Activated CD4-positive, alpha-beta T cell treated with anti-CD3 and anti-CD28 coated beads, Interleukin-2, amount 50 U/mL, for 1 hour (primary cell): ENCODE measurements around the gene APEH.
A peak's percentile ranks its signal among the peaks of the same experiment; 100 is the strongest.
"Not testable (repeated sequence)": the region's sequence is repeated elsewhere in the genome, so short reads cannot be mapped to it uniquely, and the experiment has no call there.

Experiments
- DNase-seq: peaks from one replicate; pipeline ENCODE4 v3.0.0-alpha.2; 2020

The APEH gene

DNA sequence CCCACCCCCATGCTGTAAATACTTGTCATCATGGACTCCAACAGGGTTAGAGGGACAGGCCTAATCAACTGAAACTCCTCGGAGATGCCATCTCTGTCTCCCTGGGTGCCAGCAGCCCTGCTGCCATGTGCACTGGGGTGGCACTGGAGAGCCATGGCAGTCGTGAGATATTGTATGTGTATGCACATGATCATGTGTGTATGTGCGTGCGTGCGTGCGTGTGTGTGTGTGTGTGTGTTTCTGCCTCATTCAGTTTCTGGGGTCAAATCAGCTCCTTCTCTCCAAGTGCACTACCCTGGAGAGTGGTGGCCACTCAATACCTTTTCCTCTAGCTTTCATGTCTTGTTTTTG, 3.2 kb upstream of the APEH start:
- no peak for DNase-seq

DNA sequence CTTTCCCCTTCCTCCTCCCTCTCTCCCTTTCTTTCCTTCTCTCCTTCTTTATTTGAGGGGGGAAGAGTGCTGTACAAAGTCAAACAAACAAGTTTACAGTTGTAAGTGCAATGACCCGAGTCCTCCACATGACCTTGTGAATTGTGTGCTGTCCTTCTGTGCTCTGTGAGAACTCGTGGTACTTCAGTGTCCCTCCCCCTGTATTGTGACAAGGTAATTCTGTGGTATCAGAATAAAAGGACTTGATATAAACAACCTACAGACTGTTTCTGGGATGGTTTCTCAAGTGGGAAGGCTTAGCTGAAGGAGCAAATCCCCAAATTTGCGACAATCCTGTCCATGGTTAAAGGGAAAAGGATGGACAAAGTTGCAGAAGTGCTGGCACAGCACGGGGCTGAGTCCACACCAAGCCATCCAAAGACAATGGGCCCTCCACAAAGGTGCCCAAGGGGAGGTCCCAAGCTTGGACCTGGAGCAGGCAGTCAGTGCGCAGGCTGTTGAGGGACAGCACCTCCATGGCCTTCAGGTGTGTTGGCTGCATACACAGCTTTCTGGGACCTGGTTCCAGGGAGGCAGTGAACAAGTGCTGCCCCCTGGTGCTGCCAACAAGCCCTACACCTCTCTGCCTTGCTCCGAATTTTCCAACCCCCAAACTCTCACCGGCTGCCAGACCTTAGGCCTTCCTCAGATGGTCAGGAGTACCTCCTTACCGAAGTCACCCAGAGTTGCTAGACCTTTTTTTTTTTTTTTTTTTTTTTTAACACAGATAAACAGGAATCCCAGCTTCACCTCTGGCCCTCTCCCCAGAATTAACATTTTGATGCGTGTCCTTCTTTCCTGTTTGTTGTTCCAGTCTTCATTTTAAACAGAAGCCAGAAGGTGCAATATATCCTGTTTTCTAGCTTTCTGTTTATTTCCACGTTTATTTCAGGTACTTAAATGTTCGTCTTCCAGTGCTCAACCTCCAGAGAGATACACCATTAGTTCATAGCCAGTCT, 2.6 kb upstream of the APEH start:
- peak; percentile 70 for DNase-seq

DNA sequence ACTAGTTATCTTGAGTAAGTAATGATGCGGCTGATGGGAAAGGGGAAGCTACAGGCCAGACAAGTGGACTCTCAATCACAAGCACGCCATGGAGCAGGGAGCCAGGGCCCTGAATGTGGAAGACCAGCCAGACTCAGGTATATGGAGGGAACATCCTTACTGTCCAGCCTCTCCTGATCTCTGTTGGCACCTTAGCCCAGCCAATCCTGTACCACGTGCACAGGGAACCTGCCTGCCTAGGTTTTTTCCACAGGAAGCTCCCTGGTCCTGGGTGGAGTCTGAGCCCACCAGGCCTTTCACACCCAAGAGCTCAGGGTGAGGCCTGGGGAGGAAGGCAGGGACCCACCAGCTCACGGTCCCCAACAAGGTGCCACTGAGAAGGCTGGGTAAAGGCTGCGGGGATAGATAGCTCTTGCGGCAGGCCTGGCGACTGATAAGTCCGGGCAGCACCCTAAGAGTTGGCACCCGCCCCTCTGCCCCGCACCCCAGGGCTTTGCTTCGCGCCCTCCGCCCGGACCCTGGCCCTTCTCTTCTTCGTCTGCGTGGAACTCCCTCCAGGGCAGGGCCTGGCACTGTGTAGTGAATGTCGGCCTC, 933 bp upstream of the APEH start:
- no peak for DNase-seq

DNA sequence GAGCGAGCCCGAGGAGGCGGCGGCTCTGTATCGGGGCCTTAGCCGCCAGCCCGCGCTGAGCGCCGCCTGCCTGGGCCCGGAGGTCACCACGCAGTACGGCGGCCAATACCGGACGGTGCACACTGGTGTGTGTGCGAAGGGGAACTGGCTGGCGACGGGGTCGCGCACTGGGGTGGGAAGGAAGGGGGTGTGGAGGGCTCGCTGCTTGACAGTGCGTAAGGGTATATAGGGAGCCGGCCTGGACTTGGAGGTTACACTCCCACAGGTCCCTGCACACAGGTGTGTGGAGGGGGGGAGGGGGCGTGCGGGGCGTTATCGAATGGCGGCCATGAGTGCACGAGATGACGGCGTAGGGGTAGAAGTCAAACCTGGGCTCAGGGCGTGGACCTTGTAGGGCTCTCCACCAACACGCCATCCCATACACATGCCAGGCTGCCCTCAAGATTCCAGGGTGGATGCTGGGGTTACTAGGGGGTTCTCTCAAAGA, 389 bp downstream of the APEH start:
- DNase-seq, result peak; percentile 27

DNA sequence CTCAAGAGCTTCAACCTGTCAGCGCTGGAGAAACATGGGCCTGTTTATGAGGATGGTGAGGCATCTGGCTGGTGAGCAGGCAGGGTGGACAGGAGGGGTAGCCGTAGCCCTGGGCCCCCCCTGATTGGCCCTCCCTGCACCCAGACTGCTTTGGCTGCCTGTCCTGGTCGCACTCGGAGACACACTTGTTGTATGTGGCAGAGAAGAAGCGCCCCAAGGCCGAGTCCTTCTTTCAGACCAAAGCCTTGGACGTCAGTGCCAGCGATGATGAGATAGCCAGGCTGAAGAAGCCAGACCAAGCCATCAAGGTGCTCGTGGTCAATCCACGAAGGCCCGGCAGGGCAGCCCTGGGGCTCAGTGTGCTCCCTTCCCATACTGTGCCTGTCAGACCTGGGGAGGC, 1.8 kb downstream of the APEH start:
- DNase-seq, result no peak

DNA sequence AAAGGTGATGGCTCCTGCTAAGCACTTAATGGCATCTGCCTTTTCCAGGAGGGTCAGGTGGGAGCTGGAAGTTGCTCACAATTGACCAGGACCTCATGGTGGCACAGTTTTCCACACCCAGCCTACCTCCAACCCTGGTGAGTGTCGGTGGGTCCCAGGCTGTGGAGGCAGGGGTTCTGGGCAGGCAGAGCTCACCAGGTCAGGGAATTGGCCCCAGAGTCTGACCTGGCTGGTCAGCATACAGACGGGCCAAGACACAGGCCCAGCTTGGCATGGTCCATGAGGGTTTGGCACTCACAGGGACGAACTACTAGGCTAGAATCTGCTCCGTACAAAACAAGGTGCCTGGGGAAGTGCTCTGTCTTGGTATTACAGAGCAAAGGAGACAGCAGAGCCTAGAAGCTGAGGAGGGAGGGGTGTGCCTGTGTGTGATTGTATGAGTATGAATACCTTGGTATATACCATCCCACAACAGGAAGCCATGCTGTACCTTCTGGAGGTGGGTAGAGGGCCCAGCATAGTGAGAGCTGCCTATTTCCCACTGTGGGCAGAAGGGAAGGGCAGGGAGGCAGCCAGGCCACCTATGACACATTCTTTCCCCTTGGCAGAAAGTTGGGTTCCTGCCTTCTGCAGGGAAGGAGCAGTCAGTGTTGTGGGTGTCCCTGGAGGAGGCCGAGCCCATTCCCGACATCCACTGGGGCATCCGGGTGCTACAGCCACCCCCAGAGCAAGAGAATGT, 6.5 kb downstream of the APEH start:
- DNase-seq, result no peak

DNA sequence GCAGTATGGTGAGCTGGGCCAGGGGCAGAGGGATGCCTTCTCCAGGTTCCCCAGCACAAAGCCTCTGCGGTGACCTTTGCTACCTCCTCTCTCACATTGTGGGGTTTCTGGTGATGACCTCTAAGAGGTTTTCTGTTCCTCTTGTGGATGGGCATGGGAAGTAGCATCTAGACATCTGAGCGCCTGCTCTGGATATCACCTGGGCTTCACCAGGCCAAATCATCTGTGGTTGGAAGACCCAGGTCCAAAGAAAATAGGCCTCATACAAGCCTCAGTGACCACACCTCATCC, 7.0 kb downstream of the APEH start:
- DNase-seq, result no peak

DNA sequence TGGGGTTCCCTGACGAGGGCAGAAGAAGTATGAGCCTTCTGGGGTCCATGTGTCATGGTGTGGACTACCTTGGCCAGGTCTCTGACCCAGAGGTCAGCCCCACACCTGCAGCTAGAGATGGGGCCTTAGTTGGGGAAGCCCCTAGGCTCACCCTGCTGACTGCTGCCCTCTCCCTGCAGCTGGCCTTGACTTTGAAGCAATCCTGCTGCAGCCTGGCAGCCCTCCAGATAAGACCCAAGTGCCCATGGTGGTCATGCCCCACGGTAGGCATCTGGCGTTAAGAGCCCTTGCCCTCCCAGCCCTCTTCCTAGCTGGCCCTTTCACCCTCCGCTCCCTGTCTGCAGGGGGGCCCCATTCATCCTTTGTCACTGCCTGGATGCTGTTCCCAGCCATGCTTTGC, 7.4 kb downstream of the APEH start:
- no peak for DNase-seq

DNA sequence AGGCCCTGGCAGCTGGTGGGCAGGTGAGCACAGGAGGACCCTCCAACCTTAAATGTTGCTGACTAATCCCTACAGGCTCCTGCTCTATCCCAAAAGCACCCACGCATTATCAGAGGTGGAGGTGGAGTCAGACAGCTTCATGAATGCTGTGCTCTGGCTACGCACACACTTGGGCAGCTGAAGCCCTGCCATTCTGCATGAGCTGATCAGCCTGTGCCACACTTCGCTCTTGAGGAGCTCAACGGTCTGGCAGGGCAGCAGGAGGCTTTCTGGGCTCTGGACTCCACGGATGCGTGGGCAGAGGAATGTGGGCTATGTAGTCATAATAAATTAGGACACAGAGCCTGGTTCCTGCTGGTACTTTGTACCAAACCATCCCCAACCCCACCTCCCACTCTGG, 9.0 kb downstream of the APEH start:
- no peak for DNase-seq

DNA sequence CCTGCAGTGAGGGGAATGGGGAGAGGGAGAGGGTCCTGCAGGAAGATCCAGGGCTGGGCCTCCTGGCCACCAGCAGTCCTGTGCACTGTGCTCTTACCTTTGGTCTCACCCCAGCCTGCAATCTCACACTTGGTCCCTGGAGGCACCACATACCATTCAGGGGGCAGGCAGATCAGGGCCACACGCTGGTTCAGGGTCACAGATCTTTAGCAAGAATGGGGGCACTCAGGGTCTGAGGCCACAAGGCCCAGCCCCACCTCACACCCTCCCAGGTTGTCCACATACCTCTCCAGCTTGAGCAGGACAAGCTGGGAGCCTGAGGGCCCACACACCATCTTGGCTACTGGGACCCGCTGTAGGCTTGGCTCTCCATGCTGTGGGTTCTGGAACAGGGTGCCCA, 10.3 kb downstream of the APEH start:
- not testable (repeated sequence) for DNase-seq

DNA sequence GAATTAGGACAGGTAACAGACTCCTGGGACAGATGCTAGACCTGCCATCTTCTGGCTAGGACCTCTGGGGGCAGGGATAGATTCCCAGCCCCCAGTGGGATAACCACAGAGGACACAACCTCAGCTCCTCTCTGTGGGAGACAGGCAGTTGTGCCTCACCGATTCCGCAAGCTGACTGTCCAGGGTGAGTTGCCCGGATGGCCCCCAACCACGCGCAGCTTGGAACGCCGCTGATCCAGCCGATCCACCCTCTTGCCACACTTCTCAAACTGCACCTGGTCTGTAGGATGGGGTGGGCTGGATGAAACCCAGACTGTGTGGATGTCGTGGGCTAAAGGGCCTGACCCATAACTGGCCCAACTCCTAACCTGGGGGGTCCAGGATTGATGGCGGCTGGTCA, 11.0 kb downstream of the APEH start:
- DNase-seq, result not testable (repeated sequence)

DNA sequence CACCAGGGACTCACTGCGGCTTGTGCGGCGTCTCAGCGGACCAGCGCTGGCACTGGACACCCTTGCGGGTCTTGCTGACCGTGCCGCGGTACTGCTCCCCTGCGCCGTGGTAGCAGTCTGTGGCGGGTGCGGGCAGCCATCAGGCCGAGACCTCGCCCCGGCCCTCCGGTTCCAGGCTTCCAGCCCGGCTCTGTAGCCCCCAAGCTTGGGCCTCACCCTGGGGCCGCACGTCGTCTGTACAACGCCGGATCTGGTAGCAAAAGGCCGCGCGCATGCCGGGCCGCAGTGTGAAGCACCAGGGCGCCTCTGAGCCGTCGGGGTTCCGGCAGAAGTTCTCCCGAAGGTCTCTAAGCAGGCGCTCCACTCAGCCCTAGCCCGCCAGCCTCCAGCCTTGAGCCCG, 11.7 kb downstream of the APEH start:
- not testable (repeated sequence) for DNase-seq

DNA sequence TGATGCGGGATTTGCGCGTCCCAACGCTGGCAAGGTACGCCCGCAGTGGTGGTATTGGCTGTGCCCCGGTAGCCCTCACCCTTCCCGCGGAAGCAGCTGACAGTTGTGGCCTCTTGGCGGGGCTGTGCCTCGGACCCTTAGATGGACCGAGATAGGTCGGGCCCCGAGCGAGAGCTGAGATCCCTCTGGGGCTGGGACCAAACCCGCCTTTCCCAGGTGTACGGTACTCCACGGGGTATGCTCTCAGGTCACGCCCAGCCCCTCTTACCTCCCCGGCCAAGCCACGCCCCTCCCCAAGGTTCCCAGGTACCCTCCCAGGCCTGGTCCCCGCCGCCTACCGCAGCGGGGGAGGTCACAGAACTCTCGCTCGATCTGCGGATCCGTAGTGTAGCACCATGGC, 12.2 kb downstream of the APEH start:
- DNase-seq, result peak; percentile 32

DNA sequence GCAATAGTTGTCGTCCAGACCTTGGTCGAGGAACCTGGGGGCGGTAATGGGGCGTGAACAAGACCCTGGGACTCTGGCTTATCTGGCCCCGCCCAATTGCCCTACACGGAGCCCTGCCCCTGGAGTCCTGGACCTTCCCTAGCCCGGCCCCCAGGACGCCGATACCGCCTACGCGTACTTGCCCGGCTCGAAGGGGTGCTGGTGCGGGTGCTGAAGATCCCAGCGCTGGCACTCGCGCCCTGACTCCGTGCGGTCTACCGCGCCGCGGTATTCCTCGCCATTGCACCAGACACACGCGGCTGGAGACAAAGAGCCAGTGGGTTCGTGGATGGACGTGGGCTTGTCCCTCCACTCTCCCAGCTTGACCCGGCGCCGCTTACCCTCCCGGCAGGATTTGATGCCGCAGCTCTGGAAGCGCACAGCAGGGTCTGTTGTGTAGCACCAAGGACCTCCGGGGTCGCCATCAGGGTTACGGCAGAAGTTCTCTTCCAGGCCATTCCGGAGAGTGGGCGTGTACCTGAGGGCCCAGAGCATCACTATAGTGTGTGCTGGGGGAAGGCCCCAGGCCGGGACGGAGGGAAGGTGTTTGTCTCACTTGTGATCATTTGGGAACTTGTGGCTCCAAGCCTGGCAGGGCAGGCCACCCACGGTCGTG, 12.7 kb downstream of the APEH start:
- peak; percentile 21 for DNase-seq

DNA sequence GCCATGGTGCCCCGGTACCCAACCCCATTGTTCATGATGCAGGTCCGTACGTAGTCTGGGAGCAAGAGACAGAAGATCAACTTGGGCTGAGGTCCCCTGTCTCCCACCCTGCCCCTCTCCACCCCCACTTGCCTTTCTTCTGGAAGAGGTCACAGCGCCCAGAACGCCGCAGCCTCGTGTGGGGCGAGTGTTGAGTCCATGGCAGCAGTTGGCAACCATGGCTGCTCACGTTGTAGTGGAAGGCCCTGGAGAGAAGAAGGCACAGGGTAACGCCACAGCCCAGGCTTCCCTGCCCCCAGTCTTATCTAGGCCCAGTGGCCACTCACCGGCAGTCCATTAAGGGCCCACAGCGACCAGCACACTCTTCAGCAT, 13.3 kb downstream of the APEH start:
- DNase-seq, result not testable (repeated sequence)

DNA sequence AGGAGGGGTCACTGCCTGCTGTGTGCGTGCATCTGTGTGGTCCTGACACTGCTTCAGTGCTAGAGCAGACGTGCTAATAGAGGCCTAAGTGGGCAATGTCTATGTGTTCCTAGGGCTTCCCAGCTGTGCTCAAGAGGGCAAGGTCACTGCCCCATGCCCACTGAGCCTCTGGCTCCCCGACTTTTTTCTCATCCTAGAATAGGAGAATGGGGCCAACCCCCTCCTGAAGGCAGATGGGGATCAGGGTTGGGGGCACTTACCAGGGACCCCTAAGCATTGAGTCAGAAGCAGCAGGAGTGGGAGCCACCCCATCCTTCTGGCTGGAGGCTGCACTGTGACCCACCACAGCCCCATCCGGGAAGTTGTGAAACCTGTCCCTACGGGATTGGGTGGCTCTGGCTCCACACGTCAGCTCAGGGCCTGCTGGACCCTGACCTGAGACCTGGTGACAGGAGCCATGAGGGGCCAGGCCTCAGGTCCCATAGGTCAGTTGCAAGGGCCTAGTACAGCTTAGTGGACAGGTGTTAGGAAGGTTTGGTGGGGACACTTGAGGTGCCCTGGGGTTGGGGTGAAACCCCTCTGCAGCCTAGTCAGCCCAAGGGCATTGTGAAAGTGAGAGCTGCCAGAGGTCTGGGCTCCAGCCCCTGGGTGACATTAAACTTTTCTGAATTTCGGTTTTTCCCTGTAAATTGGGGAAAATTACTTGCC, 14.3 kb downstream of the APEH start:
- not testable (repeated sequence) for DNase-seq

DNA sequence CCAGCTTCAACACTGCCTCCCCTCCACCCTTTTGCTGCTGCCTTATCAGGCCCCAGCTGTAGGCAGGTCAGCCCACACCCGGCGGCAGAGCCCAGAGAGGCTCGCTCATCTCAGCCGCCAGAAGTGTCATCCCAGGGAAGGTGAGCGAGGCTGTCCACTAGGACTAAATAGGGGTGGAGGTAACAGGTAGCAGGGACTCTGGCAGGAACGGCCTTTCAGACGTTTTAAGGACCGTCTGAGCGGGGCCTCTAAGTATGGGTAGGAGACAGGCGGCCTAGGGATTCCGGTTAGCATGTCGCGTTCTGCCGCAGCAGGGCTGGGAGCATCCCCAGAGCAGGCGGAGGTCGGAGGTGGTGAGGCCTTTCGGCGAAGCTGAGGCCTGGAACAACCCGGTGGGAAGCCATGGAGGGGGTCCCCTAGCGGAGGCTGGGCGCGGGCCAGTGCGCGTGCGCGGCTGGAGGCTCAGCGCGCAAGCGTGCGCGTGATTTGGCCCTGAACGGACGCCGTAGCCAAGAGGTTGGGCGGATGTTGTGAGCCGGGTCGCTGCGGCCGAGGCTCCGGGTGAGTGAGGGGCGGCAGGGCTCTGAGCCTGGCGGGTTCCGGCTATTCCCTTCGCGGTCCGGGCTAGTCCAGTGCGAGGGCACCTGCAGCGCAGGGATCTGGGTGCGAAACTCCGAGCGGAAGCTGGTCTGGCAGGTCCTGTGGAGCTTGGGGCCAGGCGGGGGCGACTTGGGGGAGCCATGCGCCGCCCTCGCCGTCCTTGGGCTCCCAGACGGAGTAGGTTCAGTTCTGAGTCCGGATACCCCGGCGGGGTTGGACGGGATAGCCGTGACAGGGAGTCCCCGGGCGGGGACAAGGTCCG, 15.1 kb downstream of the APEH start, which contains the start of the genes MST1 and RNF123:
Gene MST1 (minus strand): TSS at position 429 of the 862 bp plus-strand sequence. CDS start 783 bp downstream, outside the sequence.
Gene RNF123 (plus strand): TSS at position 512 of the 862 bp plus-strand sequence. CDS start 1,609 bp downstream, outside the sequence.
- peak; percentile 91 for DNase-seq

DNA sequence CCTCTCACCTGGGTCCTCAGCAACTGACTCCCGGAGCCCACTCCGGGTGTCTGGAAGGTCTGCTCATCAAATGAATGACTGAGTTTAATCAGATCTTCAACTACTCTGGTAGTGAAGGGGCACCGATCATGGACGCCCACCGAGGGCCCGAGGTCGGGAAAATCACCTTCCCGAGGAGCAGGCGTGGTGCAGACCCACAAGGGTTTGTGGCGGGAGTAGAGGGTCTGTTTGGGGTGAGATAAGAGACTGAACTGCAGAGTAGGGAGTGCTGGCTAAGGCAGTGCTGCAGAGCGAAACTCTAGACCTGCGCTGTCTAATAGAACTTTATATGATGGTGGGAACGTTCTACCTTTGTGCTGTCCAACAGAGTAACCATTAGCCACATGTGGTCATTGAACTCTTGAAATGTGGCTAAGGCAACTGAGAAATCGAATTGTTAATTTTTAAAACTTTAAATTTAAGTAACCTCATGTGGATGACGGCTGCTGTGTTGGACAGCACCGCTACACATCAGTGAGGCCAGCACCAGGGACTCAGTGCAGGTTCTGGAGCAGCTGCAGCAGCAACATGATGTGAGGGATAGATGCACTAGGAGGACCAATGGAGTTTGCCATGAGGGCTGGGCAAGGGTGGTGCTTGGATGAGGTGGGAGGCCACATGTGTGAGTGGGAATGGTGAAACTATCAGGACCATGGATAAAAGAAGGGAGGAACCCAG, 15.9 kb downstream of the APEH start:
- not testable (repeated sequence) for DNase-seq

DNA sequence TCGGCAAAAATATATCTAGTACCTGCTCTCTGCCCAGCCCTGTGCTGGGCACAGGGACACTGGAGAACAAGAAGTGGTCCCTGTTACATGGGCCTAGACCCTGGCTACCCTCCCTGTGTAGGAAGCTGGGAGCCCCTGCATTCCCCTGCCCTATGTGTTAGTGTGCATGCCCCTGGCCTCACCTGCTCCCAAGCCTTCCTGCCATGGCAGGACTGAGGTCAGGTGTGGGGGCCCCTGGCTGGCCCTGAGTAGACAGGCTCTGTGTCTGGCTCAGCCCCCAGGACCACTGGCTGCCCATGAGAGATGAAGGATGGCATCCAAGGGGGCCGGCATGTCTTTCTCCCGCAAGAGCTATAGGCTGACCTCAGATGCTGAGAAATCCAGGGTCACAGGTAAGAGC, 16.7 kb downstream of the APEH start:
- not testable (repeated sequence) for DNase-seq

DNA sequence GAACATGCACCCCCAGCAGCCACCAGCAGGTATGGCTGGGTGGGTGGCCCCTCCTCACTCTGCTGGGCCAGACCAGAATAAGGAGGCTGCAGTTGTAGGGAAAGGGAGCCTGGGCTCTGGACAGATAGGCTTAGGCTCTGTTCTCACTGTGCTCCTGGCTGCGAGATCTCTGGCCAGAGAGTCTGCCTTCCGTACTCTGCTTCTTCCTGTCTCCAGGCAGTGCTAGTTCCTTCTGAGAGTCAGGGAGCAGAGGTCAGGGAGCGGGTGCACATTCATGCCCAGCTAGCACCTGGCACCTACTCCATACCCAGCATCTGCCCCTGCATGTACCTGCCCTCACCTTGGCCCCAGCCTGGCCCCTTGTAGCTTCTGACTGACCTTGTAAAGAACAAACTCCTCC, 17.3 kb downstream of the APEH start:
- DNase-seq, result not testable (repeated sequence)
